ENCODE results near the gene SLC35F3.

DNA sequence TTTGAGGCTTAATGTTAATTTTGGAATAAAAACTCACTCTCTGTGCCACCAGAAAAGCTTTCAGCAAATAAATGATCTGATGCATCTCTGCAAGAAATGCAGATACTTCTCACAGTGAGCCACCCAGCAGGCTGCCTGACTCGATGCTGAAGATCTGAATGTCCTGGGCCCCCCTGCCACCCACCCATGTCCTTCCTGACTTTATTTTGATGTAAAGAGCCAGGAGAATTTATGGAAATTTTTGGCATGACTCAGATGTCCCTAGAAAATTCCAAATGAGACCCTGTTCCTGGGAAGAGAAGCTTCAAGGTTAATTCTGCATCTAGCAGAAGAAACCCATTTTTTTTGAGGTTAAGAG lies 406.0 kb downstream of the SLC35F3 start:
- TF ChIP-seq NCOA1 (IDR thresholded peaks at IDR 0.05; ENCODE audit: low read depth) (no peak), POLR2A (conservative IDR thresholded peaks at IDR 0.05) (no peak), DMBX1 (CRISPR knock-in tag; IDR thresholded peaks at IDR 0.05; ENCODE audit: borderline replicate concordance) (no peak), ZNF274 (IDR thresholded peaks at IDR 0.05; ENCODE audit: borderline replicate concordance, low read depth, low read length) (no peak), SMARCC2 (IDR thresholded peaks at IDR 0.05; ENCODE audit: low read depth) (no peak), JUNB (CRISPR knock-in tag; conservative IDR thresholded peaks at IDR 0.05) (no peak)

Data from K562 (cell line).